HepG2 (cell line): ENCODE data around the gene EEF1AKMT1. TPM values are rescaled to one million over a fixed set of nuclear protein-coding genes. Genes with fewer than 3 reads are reported as not detected.

Experiments used
- AHR ChIP-seq: IDR thresholded peaks from 2 replicates; pipeline ENCODE4 v1.6.1; 2018; ENCODE audit warnings: missing genetic modification reagents, missing compliant biosample characterization
- BATF2 ChIP-seq: sonication (generic); formaldehyde crosslinking; IDR thresholded peaks from 2 replicates; pipeline ENCODE4 v1.8.0; 2022; ENCODE audit warnings: mild to moderate bottlenecking, missing genetic modification reagents, moderate library complexity
- FUBP1 ChIP-seq: sonication (generic); formaldehyde crosslinking; IDR thresholded peaks from 2 replicates; pipeline ENCODE4 v1.5.1; 2020; ENCODE audit warnings: missing genetic modification reagents, mild to moderate bottlenecking, borderline replicate concordance
- MYC ChIP-seq: sonication (generic); formaldehyde crosslinking; IDR thresholded peaks from 2 replicates; pipeline ENCODE4 v1.9.0; 2021; ENCODE audit warnings: missing genetic modification reagents, borderline replicate concordance
- RCOR2 ChIP-seq: IDR thresholded peaks from 2 replicates; pipeline ENCODE4 v1.6.1; 2016; ENCODE audit warnings: missing biosample characterization, missing genetic modification reagents
- REXO4 ChIP-seq: sonication (generic); formaldehyde crosslinking; IDR thresholded peaks from 2 replicates; pipeline ENCODE4 v1.8.0; 2022; ENCODE audit warnings: missing genetic modification reagents, mild to moderate bottlenecking, borderline replicate concordance
- ZNF142 ChIP-seq: sonication (generic); formaldehyde crosslinking; IDR thresholded peaks from 2 replicates; pipeline ENCODE4 v1.4.0; 2020; ENCODE audit warnings: missing genetic modification reagents
- ZNF773 ChIP-seq: sonication (generic); formaldehyde crosslinking; IDR thresholded peaks from 2 replicates; pipeline ENCODE4 v1.4.0; 2020; ENCODE audit warnings: missing genetic modification reagents, borderline replicate concordance
- ZNF883 ChIP-seq: sonication (generic); formaldehyde crosslinking; IDR thresholded peaks from 2 replicates; pipeline ENCODE4 v1.5.1; 2020; ENCODE audit warnings: mild to moderate bottlenecking, missing genetic modification reagents; ENCODE audit errors: not compliant biosample characterization
- polyA plus RNA-seq, 8 experiments: library from polyadenylated mRNA; depleted of rRNA in 3 of 8; stranded (reverse) in 7 of 8; unstranded in 1 of 8; fragments of >200 nt; fragmentation: Illumina TruSeq in 4 of 8; extraction: Trizol in 4 of 8; gene quantifications; 2 replicates each; pipeline versions ENCODE4 v1.2.1 to v1.2.3, GENCODE V29; 2011 to 2016; ENCODE audit warnings: low read depth in 4 of 8, missing spikeins in 1 of 8, mixed read lengths in 1 of 8; ENCODE audit not compliant: insufficient read depth in 1 of 8
- total RNA-seq, 5 experiments: library from RNA; depleted of rRNA; stranded (reverse); fragments of >200 nt; fragmentation: Illumina TruSeq; extraction: Trizol; gene quantifications; 2 replicates each; pipeline ENCODE4 v1.2.3, GENCODE V29; 2016; ENCODE audit warnings: low read depth in 1 of 5
- TF ChIP-seq, protein P1 (sequence below): IDR thresholded peaks from 2 replicates; pipeline ENCODE4 v1.6.1; 2016; ENCODE audit warnings: low read depth, borderline replicate concordance
- TF ChIP-seq, protein P2 (sequence below): sonication (generic); formaldehyde crosslinking; IDR thresholded peaks from 2 replicates; pipeline ENCODE4 v1.5.0; 2020; ENCODE audit warnings: mild to moderate bottlenecking, missing genetic modification reagents
- TF ChIP-seq, protein P3 (sequence below): sonication (generic); formaldehyde crosslinking; IDR thresholded peaks from 2 replicates; pipeline ENCODE4 v1.4.0; 2020; ENCODE audit warnings: mild to moderate bottlenecking, missing genetic modification reagents

Gene EEF1AKMT1
- total and polyA plus RNA-seq, 2 of the 13 experiments (the other 11 are each of a cell fraction or from before 2014, with no cell fraction given), result 6.0 to 16.1 TPM

DNA sequence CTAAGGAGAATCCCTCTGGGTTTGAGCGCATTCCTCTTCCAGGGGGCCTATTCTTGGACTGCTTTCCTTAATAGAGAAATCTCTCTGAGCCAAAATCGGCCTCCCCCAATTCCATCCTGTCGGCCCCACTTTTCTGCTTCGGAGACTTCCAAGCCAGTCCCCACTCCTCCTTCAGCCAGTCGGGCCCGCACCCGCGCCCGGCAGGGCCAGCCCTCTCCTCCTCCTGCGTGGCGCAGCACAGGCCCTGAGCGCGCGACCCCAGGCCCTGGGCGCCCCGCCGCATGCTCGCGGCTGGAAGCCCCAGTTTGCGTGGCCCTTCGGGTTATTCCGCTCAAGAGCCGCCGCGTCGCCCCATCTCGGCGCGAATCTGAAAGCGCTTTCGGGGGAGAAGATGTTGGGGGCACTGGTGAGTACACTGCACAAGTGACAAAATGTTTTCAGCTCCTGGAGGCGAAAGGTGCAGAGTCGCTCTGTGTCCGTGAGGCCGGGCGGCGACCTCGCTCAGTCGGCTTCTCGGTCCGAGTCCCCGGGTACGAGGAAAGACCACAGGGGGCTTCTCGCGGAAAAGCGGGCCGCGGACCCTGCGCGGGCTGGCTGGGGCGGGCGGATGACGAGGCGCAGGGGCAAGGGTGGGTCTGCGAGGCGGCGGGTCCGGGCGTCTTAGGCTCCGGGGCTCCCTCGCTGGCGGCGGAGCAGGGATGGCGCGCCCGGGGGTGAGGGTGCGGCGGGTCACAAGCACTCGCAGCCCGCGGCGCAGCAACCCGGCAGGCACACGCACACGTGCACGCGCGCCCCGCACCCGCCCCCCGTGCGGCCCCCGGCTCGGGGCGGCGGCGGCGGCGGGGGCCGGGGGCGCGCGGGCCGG, 70.6 kb downstream of the EEF1AKMT1 start, which contains the start of gene IL17D (continued):
- TF ChIP-seq, protein P1, sequence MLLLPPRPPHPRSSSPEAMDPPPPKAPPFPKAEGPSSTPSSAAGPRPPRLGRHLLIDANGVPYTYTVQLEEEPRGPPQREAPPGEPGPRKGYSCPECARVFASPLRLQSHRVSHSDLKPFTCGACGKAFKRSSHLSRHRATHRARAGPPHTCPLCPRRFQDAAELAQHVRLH, result no peak
- TF ChIP-seq AHR (peak; percentile 33; the same call in 1 of the 2 replicates), BATF2 (CRISPR knock-in tag) (no peak), ZNF142 (no peak), ZNF773 (CRISPR knock-in tag) (no peak), MYC (CRISPR knock-in tag) (peak; percentile 62; the same call in 1 of the 2 replicates), RCOR2 (no peak), FUBP1 (CRISPR knock-in tag) (no peak), ZNF883 (peak; percentile 38), REXO4 (CRISPR knock-in tag) (no peak)
- TF ChIP-seq, protein P2, sequence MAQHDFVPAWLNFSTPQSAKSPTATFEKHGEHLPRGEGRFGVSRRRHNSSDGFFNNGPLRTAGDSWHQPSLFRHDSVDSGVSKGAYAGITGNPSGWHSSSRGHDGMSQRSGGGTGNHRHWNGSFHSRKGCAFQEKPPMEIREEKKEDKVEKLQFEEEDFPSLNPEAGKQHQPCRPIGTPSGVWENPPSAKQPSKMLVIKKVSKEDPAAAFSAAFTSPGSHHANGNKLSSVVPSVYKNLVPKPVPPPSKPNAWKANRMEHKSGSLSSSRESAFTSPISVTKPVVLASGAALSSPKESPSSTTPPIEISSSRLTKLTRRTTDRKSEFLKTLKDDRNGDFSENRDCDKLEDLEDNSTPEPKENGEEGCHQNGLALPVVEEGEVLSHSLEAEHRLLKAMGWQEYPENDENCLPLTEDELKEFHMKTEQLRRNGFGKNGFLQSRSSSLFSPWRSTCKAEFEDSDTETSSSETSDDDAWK (CRISPR knock-in tag), result no peak
- TF ChIP-seq, protein P3, sequence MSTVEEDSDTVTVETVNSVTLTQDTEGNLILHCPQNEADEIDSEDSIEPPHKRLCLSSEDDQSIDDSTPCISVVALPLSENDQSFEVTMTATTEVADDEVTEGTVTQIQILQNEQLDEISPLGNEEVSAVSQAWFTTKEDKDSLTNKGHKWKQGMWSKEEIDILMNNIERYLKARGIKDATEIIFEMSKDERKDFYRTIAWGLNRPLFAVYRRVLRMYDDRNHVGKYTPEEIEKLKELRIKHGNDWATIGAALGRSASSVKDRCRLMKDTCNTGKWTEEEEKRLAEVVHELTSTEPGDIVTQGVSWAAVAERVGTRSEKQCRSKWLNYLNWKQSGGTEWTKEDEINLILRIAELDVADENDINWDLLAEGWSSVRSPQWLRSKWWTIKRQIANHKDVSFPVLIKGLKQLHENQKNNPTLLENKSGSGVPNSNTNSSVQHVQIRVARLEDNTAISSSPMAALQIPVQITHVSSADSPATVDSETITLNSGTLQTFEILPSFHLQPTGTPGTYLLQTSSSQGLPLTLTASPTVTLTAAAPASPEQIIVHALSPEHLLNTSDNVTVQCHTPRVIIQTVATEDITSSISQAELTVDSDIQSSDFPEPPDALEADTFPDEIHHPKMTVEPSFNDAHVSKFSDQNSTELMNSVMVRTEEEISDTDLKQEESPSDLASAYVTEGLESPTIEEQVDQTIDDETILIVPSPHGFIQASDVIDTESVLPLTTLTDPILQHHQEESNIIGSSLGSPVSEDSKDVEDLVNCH (CRISPR knock-in tag), result no peak
